Esophagus muscularis mucosa (tissue), 3 donors: ENCODE results near the gene VMP1.

Experiments used
- POLR2A ChIP-seq: fragments of 450-650 bp; IDR thresholded peaks from one replicate; pipeline ENCODE4 v1.6.1; 2017; ENCODE audit warnings: antibody characterized with exemption, moderate library complexity, mild to moderate bottlenecking, low read depth
- POLR2AphosphoS5 ChIP-seq, 2 donors: sonication (generic); formaldehyde crosslinking; IDR thresholded peaks; one replicate each; pipeline ENCODE4 v1.6.1; 2017; ENCODE audit warnings: antibody characterized with exemption in 2 of 2
- TF ChIP-seq, protein P1 (sequence below), 3 experiments: fragments of 200-600 bp in 2 of 3; fragments of 450-650 bp in 1 of 3; sonication (generic) in 2 of 3; IDR thresholded peaks; one replicate each; pipeline ENCODE4 v1.5.1; 2017 to 2019; ENCODE audit warnings: antibody characterized with exemption in 3 of 3, mild to moderate bottlenecking in 2 of 3, moderate library complexity in 1 of 3

DNA sequence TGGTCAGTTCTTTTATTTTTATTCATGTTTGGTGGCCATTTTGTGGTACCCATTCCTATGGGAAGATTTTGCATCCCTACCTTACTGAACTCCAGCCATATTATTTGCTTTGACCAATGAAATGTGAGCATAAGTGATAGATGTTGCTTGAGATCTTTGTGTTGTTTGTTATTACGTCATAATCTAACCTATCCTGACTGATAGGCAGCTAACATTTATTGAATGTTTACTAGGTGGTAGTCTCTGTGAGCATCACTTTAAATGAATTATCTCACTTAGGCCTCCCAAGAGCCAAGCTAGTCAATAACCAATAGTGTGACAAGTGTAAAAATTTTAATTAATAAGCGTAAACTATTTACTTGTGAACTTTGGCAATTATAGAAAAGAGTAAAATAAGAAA is 37.6 kb downstream of the VMP1 start:
- TF ChIP-seq, protein P1, sequence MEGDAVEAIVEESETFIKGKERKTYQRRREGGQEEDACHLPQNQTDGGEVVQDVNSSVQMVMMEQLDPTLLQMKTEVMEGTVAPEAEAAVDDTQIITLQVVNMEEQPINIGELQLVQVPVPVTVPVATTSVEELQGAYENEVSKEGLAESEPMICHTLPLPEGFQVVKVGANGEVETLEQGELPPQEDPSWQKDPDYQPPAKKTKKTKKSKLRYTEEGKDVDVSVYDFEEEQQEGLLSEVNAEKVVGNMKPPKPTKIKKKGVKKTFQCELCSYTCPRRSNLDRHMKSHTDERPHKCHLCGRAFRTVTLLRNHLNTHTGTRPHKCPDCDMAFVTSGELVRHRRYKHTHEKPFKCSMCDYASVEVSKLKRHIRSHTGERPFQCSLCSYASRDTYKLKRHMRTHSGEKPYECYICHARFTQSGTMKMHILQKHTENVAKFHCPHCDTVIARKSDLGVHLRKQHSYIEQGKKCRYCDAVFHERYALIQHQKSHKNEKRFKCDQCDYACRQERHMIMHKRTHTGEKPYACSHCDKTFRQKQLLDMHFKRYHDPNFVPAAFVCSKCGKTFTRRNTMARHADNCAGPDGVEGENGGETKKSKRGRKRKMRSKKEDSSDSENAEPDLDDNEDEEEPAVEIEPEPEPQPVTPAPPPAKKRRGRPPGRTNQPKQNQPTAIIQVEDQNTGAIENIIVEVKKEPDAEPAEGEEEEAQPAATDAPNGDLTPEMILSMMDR (IDR thresholded peaks at IDR 0.05) = no peak
- TF ChIP-seq POLR2AphosphoS5 (IDR thresholded peaks at IDR 0.05) (no peak), POLR2A (no peak)
